ENCODE results near the gene AGAP9.
"Not testable (repeated sequence)": the region's sequence is repeated elsewhere in the genome, so short reads cannot be mapped to it uniquely, and the experiment has no call there.

AGAP9 gene

GRCh38 chr10:47456079-47456785, 67.2 kb downstream of the AGAP9 start:
- DNase-seq, result no peak

GRCh38 chr10:47455350-47456078, 67.9 kb downstream of the AGAP9 start:
- DNase-seq, result not testable (repeated sequence)

- DNase-seq, result no peak
Measured at GRCh38 chr10:47454780-47455058, 68.7 kb downstream of the AGAP9 start.

- no peak for DNase-seq
Measured at GRCh38 chr10:47454008-47454779, 69.2 kb downstream of the AGAP9 start.

- DNase-seq, result no peak
Measured at GRCh38 chr10:47453141-47454007, 70.1 kb downstream of the AGAP9 start.

GRCh38 chr10:47452495-47453140, 70.8 kb downstream of the AGAP9 start:
- no peak for DNase-seq

GRCh38 chr10:47451998-47452494, 71.4 kb downstream of the AGAP9 start:
- DNase-seq, result no peak

Measured in HCEC 1CT (cell line).